Measurements from ENCODE around the gene GRB7.
"Not testable (repeated sequence)": the region's sequence is repeated elsewhere in the genome, so short reads cannot be mapped to it uniquely, and the experiment has no call there.

Gene GRB7

DNA sequence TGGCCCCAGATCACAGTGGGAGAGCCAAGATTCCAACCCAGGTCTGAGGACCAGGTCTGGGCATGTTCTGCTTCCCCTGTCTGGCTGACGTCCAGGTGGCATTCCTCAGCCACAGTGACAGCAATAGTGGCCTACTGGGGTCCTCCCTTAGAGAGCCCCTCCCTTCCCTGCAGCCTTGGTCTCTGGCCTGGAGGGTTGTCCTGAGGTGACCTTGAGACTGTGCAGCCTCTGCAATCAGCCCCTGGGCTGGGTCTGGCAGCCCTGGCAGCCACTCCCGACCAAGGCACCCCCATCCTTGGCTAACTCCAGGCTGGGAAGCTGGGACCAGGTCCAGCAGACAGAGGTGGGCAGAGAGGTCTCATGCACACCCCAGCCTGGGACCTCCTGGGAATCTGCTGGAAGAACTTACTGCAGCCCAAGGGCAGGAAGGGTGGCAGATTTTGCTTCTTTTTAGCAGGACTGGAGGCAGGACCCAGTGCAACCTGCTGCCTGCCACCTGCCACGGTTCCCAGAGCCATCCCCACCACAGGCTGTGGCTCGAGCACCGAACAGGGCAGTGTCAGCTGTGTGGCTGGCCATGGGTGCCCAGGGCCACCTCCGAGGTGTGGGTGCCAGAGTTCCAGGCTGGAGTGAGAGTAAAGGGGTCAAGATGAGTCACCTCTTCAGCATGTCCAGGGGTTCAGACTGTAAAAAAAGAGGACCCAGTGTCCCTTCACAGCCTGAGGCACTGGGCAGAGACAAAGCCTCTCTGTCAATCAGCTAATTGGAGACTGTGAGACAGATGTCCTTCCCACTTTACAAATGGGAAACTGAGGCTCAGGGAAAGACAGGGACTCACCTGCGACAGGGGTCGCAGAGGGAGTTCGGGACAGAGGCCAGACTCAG is 12.6 kb downstream of the GRB7 start:
- DNase-seq (ENCODE audit: low read depth in 1 of 2, low spot score in 1 of 2), result no peak

DNA sequence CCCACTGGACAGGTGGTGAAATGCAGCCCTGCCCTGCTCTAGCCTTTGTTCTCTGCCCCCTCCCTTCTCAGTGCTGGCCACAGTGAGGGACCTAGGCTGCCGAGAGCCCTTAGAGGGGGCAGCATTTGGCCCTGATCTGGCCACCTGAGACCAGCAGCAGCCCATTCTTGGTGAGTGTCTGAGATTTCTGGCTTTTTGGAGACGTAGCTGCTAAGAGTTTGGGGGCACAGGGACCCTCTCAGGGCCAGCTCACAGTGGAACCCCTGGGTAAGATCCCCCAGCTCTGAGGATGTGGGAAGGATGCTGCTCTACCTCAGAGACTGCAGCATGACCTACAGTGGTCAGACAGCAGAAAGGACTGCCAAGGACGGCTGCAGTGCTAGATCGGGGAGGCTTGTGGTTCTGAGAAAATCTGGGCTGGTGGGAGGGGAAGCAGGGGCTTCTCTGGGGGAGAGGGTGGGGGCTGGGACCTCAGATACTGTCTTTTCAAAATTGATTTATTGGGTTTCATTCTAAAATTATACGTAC is 13.3 kb downstream of the GRB7 start:
- no peak for DNase-seq (ENCODE audit: low read depth in 1 of 2, low spot score in 1 of 2)

DNA sequence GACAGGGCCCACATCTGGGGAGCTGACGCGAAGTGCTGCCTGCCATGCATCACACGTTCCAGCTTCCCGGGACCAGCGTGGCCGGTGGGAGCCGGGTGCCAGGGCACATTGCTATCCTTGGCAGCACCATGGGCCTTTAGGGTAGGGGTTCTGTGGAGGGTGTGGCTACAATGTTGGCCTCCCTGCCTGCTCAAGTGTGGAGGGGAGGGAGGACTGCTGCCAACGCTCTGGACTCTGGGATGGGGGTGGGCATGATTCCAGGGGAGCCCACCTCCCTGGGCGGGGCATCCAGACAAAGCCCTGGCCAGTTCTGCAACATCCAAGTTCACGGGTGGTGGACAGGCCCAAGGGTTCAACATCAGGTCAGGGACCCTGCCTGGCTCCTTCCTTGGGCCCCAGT is 13.9 kb downstream of the GRB7 start:
- DNase-seq (ENCODE audit: low read depth in 1 of 2, low spot score in 1 of 2), result no peak

DNA sequence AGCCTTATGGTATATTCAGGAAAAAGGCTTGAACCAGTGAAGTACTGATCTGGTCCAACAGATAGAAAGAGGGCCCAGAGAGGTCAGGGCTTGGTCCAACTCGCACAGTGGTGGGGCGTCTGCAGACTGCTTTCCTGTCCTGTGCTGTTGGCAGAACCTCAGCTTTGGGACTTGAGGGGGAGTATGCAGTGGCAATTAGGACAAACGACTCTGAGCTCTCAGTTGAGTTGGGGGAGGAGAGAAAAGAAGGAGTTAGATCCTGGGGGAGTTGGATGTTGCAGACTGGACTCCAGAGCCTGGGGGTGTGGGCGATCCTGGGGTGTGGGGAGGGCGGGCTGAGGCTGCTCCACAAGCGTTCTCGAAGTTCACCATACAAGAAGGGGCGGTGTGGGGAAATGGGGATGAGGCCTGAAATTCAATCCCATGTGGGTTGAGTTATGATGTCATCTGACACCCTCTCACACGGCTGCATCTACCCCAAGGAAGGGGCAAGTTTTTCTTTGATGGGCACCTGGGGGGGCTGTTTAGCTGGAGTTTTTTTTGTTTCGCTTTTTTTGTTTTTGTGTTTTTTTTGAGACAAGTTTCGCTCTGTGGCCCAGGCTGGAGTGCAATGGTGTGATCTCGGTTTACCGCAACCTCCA is 14.6 kb downstream of the GRB7 start:
- DNase-seq (ENCODE audit: low read depth in 1 of 2, low spot score in 1 of 2), result no peak

DNA sequence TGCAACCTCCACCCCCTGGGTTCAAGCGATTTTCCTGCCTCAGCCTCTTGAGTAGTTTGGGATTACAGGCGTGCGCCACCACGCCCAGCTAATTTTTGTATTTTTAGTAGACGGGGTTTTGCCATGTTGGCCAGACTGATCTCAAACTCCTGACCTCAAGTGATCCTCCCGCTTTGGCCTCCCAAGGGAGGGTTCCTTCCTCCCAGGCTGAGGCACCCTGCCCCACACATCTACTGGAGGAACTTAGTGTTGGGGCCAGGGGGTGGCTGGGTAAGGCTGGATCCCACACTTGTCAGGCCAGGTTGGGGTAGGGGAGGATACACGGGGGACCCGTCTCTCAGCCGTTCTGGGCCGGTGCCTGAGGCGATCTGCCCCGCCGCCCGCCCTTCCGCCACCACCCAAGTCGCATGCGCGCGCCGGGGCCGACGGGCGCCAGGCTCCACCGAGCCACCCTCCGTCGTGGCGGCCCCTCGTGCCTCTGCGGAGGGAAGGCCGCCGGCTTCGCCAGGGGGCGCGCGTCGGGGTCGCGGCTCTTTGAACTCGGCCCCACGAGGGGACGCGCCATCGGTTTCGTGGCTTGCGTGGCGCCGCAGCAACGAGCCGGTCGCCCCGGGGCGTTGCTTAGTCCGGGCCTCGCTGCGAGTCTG is 15.9 kb downstream of the GRB7 start:
- DNase-seq (ENCODE audit: low read depth in 1 of 2, low spot score in 1 of 2), result no peak

DNA sequence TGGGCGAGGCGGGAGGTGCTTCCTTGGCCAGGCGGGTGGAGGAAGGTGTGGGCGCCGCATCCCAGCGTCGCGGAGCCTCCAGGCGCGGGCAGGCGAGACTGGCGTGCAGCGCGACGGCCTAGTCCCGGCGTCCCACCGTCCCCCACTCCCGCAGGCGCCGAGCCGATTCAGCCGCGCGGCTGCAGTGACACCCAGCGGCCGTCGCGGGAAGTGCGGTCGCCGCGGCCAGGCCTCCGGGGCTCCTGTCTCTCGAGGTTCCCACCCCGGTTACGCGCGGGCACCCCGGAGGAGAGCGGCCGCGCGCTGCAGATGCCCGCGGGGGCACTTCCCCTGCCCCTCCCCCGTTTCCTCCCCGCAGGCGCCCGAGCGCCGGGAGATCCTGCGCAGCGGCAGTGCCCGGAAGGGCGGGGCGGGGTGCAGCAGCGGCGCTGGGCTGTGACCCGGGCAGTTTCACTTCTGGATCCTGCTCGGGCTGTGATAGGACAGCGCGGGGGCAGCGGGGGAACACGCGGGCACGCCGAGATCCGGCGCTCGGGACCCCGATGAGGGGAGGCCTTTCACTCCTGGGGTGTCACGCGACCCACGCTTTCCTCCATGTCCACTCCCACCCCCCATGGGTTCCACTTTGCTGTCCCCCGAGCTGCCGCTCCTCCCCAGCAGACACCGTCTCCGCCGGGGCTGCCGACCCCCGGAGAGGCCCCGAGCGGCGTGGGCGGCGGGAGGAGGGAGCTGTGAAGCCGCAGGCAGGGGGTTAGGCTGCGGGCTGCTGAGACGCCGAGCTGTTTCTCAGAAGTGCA is 16.6 kb downstream of the GRB7 start:
- peak; percentile 87 to 89 for DNase-seq (ENCODE audit: low read depth in 1 of 2, low spot score in 1 of 2)

DNA sequence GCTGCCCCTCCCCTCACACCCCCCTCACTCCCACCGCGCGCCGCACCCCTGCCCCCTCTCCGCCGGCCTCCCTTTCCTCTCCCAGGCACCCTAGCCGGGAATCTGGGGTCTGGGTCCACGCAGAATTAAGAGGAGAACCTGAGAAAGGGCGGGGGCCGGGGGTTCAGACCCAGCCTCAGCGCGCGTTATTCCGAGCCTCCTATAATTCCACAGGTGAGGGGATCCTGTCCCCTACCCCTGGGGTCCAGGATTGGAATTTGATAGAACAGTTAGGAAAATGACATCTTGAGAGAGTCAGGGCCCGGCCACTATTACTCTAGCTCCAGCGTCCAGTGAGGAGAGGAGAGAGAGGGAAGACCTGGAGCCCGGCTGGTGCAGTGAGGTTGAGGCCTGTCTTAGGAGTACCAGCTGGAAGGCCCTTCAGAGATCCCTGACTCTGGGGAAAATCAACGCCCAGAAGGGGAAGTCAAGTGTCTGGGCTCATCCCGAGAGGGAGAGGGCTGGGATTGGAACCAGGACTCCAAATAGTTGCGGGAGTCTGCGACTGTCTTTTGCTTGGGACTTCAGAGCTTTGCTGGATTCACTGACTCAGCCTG is 17.3 kb downstream of the GRB7 start:
- peak in 1 of 2 donors; percentile 14 for DNase-seq (ENCODE audit: low read depth in 1 of 2, low spot score in 1 of 2)

DNA sequence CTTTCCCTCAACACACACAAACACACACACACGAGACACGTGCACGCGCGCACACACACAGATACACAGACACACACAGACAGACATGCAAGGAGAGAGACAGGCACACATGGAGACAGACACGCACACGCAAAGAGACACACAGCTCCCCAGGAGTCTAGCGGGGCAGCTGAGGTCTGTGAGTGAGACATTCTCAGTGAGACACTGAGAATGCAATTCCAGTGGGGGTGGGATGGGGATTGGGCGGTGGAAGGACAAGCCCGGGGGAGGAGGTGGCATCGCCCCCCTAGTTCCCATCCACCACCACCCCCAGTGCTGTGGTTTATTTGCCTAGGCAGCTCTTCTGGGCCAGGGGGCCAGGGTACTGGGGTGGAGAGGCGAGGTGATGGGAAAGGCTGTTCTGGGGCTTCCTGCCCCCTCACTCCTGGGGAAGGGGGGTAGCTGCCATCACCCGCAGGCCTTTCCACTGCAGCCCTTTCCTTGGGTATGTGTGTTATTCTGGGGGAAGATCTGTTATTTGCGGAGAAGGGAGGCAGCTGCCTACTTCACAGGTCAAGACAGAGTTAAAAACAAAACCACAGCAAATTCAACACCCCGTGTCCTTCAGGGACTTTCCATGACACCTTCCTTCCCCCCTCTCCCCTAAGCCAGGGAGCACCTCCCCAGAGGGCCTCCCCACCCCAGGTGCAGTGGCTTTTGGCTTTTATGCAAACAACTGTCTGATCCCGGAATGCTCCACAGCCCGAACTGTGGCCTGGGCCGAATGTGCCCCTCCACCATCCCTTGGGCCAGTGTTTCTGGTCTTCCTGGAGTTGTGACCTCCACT is 18.0 kb downstream of the GRB7 start:
- DNase-seq (ENCODE audit: low read depth in 1 of 2, low spot score in 1 of 2), result peak; percentile 20 to 55

DNA sequence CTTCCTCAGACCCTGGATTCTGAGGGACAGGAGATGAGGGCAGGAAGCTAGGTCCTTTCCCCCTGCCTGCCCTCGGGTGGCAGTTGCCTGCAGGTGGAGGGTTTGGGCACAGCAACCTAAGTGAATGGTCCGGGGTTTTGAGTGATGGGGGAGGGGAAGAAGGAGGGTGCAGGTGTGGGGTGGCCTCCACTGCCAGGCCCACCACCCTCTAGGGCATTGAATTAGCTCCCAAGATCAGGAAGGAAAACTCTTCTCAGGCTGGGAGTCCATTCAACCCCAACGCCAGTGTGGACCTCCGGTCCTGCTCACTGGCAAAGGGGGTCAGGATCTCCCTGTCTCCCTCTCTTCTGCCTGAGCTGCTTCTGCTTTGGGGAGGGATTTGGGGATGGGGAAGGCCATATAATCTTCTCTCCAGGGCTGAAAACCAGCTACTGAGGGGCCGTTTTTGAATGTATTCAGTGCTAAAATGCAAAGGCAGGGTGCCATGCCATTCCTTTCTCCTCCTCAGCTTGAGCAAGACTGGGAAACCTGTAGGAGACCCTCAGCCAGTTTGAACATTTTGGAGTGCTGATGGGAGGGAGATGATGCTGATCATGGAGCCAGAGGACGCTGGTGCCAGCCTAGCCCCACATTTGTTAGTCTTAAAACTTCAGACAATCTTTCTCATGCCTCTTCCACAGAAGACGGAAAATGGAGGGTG is 18.8 kb downstream of the GRB7 start:
- no peak for DNase-seq (ENCODE audit: low read depth in 1 of 2, low spot score in 1 of 2)

DNA sequence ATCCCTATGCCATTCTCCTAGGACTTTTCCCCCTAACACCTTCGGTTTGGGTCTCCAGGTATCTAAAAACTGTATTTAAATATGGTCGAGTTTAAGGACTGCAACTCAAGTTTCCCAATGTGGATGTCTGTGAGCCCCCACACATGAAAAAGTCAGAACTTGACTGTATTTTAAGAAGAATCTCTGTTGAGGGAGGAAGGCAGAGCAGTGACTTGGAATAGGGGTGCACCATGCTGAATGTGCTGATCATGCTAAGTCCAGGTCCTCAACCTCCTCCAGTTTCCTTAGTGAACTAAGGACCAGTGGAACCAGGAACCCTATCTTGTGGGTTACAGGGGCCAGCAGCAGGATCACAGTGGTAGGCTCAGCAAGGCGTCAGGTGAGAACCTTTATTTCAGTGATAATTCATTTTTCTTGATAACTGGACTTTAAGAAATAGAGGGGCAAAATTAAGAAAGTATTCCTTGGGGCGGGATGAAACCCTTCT is 19.5 kb downstream of the GRB7 start:
- no peak for DNase-seq (ENCODE audit: low read depth in 1 of 2, low spot score in 1 of 2)

DNA sequence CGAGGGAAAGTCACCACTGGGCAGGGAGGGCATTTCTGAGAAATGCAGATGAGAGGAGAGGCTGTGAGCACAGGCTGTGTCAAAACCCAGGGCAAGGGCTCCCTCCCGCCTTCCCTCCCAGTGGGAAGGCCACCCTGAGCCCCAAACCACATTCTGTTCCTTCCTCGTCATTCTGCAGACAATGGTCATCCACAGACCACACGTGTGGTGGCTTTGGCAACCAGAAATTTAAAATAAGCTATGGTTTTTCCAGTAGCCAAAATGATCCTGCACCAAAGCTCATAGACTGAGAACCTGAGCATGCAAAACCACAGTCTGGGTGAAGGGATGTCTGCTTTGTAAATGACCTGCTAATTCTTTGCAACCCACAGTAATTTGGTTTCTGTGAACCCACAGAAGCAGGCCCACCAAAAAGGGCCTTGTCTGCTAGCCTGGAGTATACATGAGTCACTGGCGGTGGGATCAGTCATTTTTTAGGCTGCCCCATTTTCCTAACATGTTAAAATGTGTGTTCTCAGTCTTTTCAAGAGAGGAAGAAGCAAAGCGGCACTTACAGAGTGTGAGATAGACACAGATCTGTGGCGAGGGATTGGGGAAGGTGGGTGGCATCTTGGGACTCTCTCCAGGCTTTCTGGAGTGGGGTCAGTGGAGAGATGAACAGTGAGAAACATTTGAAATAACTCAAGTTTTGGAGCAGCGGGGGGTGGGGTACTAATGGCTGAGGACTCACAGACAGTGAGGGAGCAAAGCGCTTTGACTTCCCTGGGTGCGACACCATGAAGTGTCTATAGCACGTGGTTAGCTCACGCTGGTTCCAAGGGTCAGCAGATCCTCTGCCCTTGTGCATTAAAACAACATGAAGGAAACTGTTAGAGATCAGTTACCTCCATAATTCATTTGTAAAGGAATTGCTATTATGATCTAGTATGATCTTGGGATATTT is 20.5 kb downstream of the GRB7 start:
- peak in 1 of 2 donors; percentile 61 for DNase-seq (ENCODE audit: low read depth in 1 of 2, low spot score in 1 of 2)

DNA sequence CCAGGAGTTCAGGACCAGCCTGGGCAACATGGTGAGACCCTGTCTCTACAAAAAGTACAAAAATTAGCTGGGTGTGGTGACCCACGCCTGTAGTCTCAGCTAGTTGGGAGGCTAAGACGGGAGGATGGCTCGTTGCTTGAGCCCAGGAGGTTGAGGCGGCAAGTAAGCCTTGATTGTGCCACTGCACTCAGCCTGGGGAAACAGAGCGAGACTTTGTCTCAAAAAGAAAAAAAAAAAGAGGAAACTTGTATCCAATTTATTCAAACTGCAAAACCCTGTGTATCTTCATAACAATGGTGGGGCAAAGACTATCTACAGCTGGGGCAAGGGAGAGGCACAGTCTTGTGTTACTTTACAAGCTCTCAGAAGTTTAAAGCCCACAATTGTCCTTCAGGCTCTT is 21.5 kb downstream of the GRB7 start:
- DNase-seq (ENCODE audit: low read depth in 1 of 2, low spot score in 1 of 2), result no peak

DNA sequence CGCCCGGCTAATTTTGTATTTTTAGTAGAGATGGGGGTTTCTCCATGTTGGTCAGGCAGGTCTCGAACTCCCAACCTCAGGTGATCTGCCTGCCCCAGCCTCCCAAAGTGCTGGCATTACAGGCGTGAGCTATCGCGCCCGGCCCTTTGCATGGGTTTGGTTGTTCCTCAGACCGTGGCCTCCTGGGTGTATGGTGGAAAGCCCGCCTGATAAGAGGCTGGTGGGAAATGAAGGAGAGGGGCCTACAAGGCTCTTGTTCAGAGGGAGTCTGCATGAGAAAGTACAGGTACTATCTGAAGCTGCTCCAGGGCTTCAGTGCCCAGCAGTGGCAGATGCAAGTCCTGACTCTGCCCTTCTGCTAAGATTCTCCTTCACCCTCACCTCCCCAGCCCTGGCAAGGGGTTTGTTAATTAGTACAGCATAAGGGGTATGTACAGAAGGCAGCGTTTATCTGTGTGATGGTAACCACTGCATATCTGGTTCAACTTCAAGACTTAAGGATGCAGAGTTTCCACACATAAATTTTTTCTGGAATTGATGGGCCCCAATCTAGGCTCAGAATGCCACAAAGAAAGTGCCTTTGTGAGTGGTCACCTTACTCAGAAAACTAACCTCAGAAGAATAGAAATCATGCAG is 24.2 kb downstream of the GRB7 start:
- DNase-seq (ENCODE audit: low read depth in 1 of 2, low spot score in 1 of 2), result no peak

DNA sequence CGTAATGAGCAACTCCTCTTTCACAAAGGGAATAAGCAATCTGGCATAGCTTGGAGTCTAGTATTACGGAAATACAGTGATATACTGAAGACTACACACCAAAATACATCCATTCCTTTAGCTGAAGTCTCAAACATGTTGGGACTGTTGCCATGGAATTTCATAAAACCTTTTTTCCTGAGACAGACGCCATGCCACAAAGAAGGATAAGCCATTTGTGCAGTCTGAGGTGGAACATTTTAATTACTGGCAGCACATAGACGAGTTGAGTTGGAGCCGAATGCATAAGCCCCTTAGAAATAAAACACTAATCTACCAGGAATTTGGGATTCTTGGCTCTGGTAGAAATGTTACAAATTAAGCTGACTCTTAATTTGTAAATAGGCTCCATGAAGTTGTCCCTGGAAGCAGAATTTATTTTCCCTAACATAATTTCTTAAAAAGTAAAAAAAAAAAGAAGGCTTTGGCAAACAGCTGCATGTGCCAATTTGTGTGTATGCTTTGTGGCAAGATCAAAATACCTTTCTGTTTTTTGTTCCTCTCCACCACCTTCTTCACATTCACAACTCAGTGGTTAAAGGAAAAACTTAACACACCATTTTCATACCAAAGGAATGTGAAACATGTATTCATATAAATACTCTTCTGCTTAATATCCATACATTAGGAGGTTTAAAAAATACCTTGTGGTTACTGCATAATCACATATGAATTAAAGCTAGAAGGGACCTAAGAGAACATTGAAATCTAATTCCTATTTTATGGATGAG is 25.5 kb downstream of the GRB7 start:
- DNase-seq (ENCODE audit: low read depth in 1 of 2, low spot score in 1 of 2), result no peak

DNA sequence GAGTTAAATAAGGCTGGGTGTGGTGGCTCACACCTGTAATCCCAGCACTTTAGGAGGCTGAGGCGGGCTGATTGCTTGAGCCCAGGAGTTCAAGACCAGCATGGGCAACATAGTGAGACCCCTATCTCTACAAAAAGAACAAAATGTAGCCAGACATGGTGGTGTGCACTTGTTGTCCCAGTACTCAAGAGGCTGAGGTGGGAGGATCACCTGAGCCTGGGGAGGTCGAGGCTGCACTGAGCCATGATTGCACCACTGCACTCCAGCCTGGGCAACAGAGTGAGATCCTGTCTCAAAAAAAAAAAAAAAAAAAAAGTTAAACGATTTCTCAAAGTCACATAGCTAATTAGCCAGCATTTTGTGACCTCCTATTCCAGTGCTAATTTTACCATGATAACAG is 26.4 kb downstream of the GRB7 start:
- DNase-seq (ENCODE audit: low read depth in 1 of 2, low spot score in 1 of 2), result not testable (repeated sequence)

DNA sequence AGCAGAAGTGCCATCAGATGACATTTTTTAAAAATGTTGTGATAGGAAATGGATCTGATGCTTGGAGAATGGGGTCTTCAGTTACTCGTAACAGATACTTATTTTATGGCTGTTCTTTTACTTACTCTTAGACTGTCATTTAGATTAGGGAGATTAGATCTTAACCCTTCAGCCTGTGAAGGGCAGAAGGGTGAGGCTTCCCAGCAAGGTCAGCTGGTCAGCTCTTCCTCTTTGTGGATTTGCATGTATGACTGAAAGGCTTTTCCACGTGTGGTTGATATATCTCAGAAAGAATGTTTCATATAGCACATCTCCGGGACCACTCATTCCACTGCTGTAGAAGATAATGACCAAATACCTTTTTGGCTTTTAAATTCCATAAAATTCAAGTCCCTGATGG is 27.4 kb downstream of the GRB7 start:
- no peak for DNase-seq (ENCODE audit: low read depth in 1 of 2, low spot score in 1 of 2)

DNA sequence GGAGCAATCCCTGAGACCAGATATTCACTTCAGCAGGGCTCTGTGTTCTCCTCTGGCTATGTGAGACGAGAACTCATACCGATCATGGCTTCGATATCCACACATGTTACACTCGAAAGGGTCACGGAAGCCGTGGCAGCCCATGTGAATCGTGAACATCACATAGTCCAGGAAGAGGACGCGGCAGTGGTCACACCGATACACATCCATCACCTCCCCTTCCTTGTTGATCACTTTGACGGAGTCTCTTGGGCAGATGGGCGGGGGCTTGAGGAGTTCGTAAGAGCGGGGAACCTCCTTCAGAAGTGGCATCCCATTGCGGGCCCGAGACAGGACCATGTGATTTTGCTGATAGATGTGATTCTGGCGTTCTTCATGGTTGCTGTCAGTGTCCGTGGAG is 28.0 kb downstream of the GRB7 start:
- DNase-seq (ENCODE audit: low read depth in 1 of 2, low spot score in 1 of 2), result no peak
